Breast epithelium (tissue), 4 donors: Measurements from ENCODE around the gene GALNT16. TPM values are rescaled to one million over a fixed set of nuclear protein-coding genes. Genes with fewer than 3 reads are reported as not detected.
A peak's percentile ranks its signal among the peaks of the same experiment; 100 is the strongest.

Source experiments
- DNase-seq, 2 donors: peaks; one replicate each; pipeline ENCODE4 v3.0.0-alpha.2; 2019; ENCODE audit warnings: low spot score in 2 of 2
- H3K27ac ChIP-seq, 2 donors: fragments of 200-600 bp; sonication (generic) in 1 of 2; one replicate each; pipeline ENCODE4 v1.5.1; 2016 to 2019; ENCODE audit warnings: mild to moderate bottlenecking in 1 of 2
- H3K27me3 ChIP-seq, 2 donors: fragments of 200-600 bp; sonication (generic) in 1 of 2; one replicate each; pipeline versions ENCODE4 v1.5.1 to v1.6.0; 2017 to 2019; ENCODE audit warnings: control low read depth in 1 of 2, mild to moderate bottlenecking in 1 of 2
- H3K36me3 ChIP-seq: fragments of 200-600 bp; one replicate; pipeline ENCODE4 v1.5.1; 2019
- H3K4me1 ChIP-seq, 2 donors: fragments of 200-600 bp; sonication (generic); one replicate each; pipeline ENCODE4 v1.5.1; 2016 to 2019; ENCODE audit warnings: control low read depth in 1 of 2
- H3K4me3 ChIP-seq, 3 donors: fragments of 200-600 bp; sonication (generic); 1 replicate in 2 of 3; 2 replicates in 1 of 3; pipeline ENCODE4 v1.5.1; 2016 to 2019; ENCODE audit warnings: mild to moderate bottlenecking in 3 of 3, moderate library complexity in 2 of 3
- H3K9me3 ChIP-seq, 2 donors: fragments of 200-600 bp; sonication (generic) in 1 of 2; one replicate each; pipeline ENCODE4 v1.5.1; 2016 to 2019; ENCODE audit warnings: control low read depth in 1 of 2
- CTCF ChIP-seq, 3 donors: fragments of 450-650 bp; IDR thresholded peaks; one replicate each; pipeline ENCODE4 v1.5.1; 2016 to 2017; ENCODE audit warnings: antibody characterized with exemption in 3 of 3, mild to moderate bottlenecking in 3 of 3, moderate library complexity in 3 of 3
- POLR2A ChIP-seq: fragments of 450-650 bp; IDR thresholded peaks from one replicate; pipeline ENCODE4 v1.6.1; 2016; ENCODE audit warnings: antibody characterized with exemption, mild to moderate bottlenecking, moderate library complexity
- POLR2AphosphoS5 ChIP-seq, 3 donors: sonication (generic); formaldehyde crosslinking; IDR thresholded peaks; one replicate each; pipeline ENCODE4 v1.6.1; 2017; ENCODE audit warnings: antibody characterized with exemption in 3 of 3
- intact Hi-C: fragments of 100-400 bp; cut with DNase I; formaldehyde crosslinking; loops from one replicate; pipeline ENCODE4 v1.15.1; 2023; ENCODE audit warnings: low total_unique reads
- total RNA-seq, 3 donors: library from RNA; depleted of rRNA; stranded (reverse); fragments of >200 nt; gene quantifications; one replicate each; pipeline ENCODE4 v1.1.0, GENCODE V29; 2016

The GALNT16 gene
- total RNA-seq, 3 donors from 2014 or later: 6.3 to 20.6 (median 8.8) TPM

- Histone ChIP-seq H3K4me1 (no peaks in the 10 kb centered on the region), H3K9me3 (no peaks in the 10 kb centered on the region), H3K4me3 (no peak overlapping the region), H3K27me3 (no peaks in the 10 kb centered on the region), H3K36me3 (no peaks in the 10 kb centered on the region), H3K27ac (peak overlapping the region in 1 of 2 donors; percentile 55)
- TF ChIP-seq POLR2A (no peak), CTCF (IDR thresholded peaks at IDR 0.05) (no peak), POLR2AphosphoS5 (IDR thresholded peaks at IDR 0.05) (no peak)
- intact Hi-C loops: loop anchor here (5.0 kb wide), 1 partner anchor 1459 kb away; no protein-coding TSS in a partner anchor
- DNase-seq: no peak
Measured at GRCh38 chr14:69268223-69268622, 8.3 kb downstream of the GALNT16 start.

GRCh38 chr14:69268763-69269162 is 8.8 kb downstream of the GALNT16 start:
- H3K4me3 ChIP-seq: no peak overlapping the region
- TF ChIP-seq CTCF (IDR thresholded peaks at IDR 0.05): no peak
- no peak for TF ChIP-seq POLR2A
- no peak for TF ChIP-seq POLR2AphosphoS5 (IDR thresholded peaks at IDR 0.05)
- no peaks in the 10 kb centered on the region for H3K9me3 ChIP-seq
- H3K27me3 ChIP-seq: no peaks in the 10 kb centered on the region
- no peak for DNase-seq
- no peaks in the 10 kb centered on the region for H3K4me1 ChIP-seq
- intact Hi-C loops: loop anchor here (5.0 kb wide), 1 partner anchor 1459 kb away; no protein-coding TSS in a partner anchor
- H3K36me3 ChIP-seq: no peaks in the 10 kb centered on the region
- no peak overlapping the region for H3K27ac ChIP-seq

- no peaks in the 10 kb centered on the region for H3K9me3 ChIP-seq
- no peak overlapping the region for H3K27ac ChIP-seq
- intact Hi-C loops: loop anchor here (5.0 kb wide), 1 partner anchor 1458 kb away; no protein-coding TSS in a partner anchor
- H3K4me1 ChIP-seq: no peaks in the 10 kb centered on the region
- no peak for DNase-seq
- no peak for TF ChIP-seq POLR2A
- no peak for TF ChIP-seq CTCF (IDR thresholded peaks at IDR 0.05)
- no peak for TF ChIP-seq POLR2AphosphoS5 (IDR thresholded peaks at IDR 0.05)
- H3K36me3 ChIP-seq: no peaks in the 10 kb centered on the region
- H3K27me3 ChIP-seq: no peaks in the 10 kb centered on the region
- no peak overlapping the region for H3K4me3 ChIP-seq
Measured at GRCh38 chr14:69269381-69269780, 9.4 kb downstream of the GALNT16 start.

GRCh38 chr14:69270097-69270496 is 10.1 kb downstream of the GALNT16 start:
- no peak for TF ChIP-seq CTCF (IDR thresholded peaks at IDR 0.05)
- TF ChIP-seq POLR2A: no peak
- no peak for TF ChIP-seq POLR2AphosphoS5 (IDR thresholded peaks at IDR 0.05)
- no peaks in the 10 kb centered on the region for H3K9me3 ChIP-seq
- H3K4me1 ChIP-seq: no peaks in the 10 kb centered on the region
- H3K4me3 ChIP-seq: no peak overlapping the region
- no peaks in the 10 kb centered on the region for H3K36me3 ChIP-seq
- no peaks in the 10 kb centered on the region for H3K27me3 ChIP-seq
- no peak for DNase-seq
- no peak overlapping the region for H3K27ac ChIP-seq
- intact Hi-C loops: no loop called here

- no peak for DNase-seq
- no peaks in the 10 kb centered on the region for H3K4me1 ChIP-seq
- intact Hi-C loops: no loop called here
- H3K4me3 ChIP-seq: no peak overlapping the region
- H3K9me3 ChIP-seq: no peaks in the 10 kb centered on the region
- H3K36me3 ChIP-seq: no peaks in the 10 kb centered on the region
- peak overlapping the region in 1 of 2 donors; percentile 32 for H3K27ac ChIP-seq
- H3K27me3 ChIP-seq: no peaks in the 10 kb centered on the region
- TF ChIP-seq CTCF (IDR thresholded peaks at IDR 0.05) (no peak), POLR2A (no peak), POLR2AphosphoS5 (IDR thresholded peaks at IDR 0.05) (no peak)
Measured at GRCh38 chr14:69270795-69271708, 11.1 kb downstream of the GALNT16 start.
